ENCODE measurements around the gene GLYR1. TPM values are rescaled to one million over a fixed set of nuclear protein-coding genes. Genes with fewer than 3 reads are reported as not detected.

Gene GLYR1
- total RNA-seq, 2 experiments from 2014 or later, result 62.2 to 65.0 TPM

DNA sequence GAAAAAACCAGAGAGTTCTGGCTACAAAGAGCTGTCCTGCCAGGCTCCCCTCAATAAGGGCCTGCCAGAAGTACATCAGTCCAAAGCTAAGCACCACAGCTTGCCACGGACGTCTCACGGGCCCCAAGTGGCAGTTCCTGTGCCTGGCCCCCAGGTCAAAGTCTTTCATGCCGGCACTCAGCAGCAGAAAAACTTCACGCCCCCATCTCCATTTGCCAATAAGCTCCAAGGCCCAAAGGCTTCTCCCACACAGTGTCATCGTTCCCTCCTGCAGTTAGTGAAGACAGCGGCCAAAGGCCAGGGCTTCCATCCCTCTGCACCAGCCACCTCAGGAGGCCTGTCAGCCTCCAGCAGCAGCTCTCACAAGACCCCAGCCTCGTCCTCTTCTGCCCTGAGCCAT lies 27.6 kb upstream of the GLYR1 start:
- no peak overlapping the region for H3K4me3 Mint-ChIP-seq
- DNase-seq, result no peak
- CTCF ChIA-PET, result interaction anchor here (0.7 kb wide), 1 partner anchor 225 kb away, joined by 3 read pairs; no protein-coding TSS in a partner anchor
- no peaks in the 10 kb centered on the region for H3K9me3 Mint-ChIP-seq
- intact Hi-C loops (cut with micrococcal nuclease), result no loop called here
- peaks cover 32% of the 10 kb centered on the region for H3K36me3 Mint-ChIP-seq (ENCODE audit: low read depth)
- H3K4me1 Mint-ChIP-seq (ENCODE audit: low read depth), result no peaks in the 10 kb centered on the region
- H3K27me3 Mint-ChIP-seq (ENCODE audit: low read depth), result no peaks in the 10 kb centered on the region
- H3K27ac Mint-ChIP-seq, result no peak overlapping the region

DNA sequence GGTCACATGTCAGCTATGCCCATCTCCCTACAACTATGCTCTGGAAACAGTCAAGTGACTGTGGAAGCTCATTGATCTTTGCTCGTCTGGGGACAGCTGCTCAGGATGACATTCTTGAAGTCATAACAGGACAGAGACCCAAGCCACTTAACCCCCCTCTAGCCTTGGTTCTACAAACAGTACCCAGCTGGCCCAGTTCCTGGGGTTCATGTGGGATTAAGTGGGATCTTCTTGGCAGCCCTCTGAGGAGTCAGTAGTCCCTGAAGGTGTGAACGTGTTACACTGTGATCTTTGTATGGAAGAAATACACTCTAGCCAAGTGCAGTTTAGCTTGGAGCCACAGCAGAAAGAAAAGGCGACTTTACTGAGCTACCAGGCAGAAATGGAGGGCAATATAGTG lies 26.0 kb upstream of the GLYR1 start:
- CTCF ChIA-PET, result no interaction called here
- Mint-ChIP-seq H3K36me3 (ENCODE audit: low read depth) (peaks cover 31% of the 10 kb centered on the region), H3K9me3 (no peaks in the 10 kb centered on the region), H3K4me3 (no peak overlapping the region), H3K27me3 (ENCODE audit: low read depth) (no peaks in the 10 kb centered on the region), H3K4me1 (ENCODE audit: low read depth) (no peaks in the 10 kb centered on the region), H3K27ac (no peak overlapping the region)
- DNase-seq, result no peak
- intact Hi-C loops (cut with micrococcal nuclease), result no loop called here

DNA sequence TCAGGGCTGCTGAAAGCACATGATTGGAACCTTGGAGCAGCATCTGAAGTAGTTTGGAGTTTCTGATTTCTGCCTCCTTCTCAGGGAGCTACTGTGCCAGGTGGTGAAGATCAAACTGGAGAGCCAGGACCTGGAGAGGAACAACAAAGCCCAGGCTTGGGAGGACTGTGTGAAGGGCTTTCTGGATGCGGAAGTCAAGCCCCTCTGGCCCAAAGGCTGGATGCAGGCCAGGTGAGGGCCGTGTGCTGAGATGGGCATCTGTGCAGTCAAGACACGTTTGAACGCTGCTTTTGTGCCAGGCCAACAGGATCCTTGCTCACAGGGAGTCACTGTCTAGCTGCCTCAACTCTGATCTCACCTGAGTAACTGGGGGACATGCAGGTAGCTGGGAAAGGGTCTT lies 24.0 kb upstream of the GLYR1 start:
- Mint-ChIP-seq H3K4me1 (ENCODE audit: low read depth) (peaks cover 2% of the 10 kb centered on the region), H3K27ac (no peak overlapping the region), H3K27me3 (ENCODE audit: low read depth) (no peaks in the 10 kb centered on the region), H3K36me3 (ENCODE audit: low read depth) (peaks cover 27% of the 10 kb centered on the region), H3K9me3 (no peaks in the 10 kb centered on the region), H3K4me3 (no peak overlapping the region)
- intact Hi-C loops (cut with micrococcal nuclease), result no loop called here
- DNase-seq, result no peak
- CTCF ChIA-PET, result no interaction called here

DNA sequence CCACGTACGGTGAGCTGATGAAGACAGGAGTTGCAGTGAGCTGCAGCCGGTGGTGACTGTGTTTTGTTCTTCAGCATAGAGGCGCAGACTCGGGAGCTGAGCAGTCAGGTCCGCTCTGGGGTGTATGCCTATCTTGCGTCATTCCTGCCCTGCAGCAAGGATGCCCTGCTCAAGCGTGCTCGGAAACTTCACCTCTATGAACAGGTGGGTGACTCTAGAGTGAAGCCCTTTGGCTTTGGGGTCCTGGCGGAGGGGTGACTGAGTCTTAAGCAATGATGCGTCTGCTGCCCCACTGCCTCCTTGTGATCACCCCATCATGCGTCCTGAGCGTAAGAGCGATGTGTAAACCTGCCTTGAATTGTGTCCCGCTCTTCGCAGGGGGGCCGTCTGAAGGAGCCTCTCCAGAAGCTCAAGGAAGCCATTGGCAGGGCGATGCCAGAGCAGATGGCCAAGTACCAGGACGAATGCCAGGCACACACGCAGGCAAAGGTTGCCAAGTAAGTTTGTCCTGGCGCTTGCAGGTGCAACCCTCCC lies 23.1 kb upstream of the GLYR1 start:
- Mint-ChIP-seq H3K27me3 (ENCODE audit: low read depth) (no peaks in the 10 kb centered on the region), H3K27ac (no peak overlapping the region)
- intact Hi-C loops (cut with micrococcal nuclease), result no loop called here

DNA sequence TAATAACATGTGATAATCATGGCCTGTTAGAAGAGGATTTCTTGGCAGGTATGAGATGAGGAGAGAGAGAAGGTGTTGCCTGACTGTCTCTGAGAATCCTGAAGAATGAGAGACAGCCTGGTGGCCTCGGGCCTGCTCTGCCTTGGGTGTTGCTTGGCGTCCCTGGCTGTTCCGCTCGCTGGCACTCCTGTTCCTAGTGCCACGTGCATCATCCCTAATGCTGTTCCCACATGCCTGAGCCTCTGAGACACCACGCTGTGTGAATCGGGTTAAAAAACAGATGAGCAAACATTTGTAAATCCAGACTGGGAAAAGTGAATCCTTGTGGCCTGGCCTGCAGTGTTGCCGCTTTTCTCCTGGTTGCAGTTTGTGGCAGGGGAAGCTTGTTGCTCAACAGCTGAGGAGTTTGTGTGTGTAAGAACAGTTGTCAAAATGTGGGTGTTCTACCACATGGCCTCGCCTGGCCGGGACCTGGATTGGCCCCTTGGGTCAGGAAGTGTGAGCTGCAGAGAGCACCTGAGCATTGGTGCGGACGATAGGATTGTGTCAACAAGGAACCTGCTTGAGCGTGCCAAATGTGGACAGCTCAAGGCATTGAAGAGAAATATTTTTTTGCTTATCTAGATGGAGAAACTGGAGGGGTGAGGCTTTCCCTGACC lies 22.2 kb upstream of the GLYR1 start:
- CTCF ChIA-PET, result no interaction called here
- no peak overlapping the region for H3K27ac Mint-ChIP-seq
- intact Hi-C loops (cut with micrococcal nuclease), result no loop called here
- H3K36me3 Mint-ChIP-seq (ENCODE audit: low read depth), result peaks cover 18% of the 10 kb centered on the region
- H3K4me3 Mint-ChIP-seq, result no peak overlapping the region
- no peaks in the 10 kb centered on the region for H3K9me3 Mint-ChIP-seq
- no peaks in the 10 kb centered on the region for H3K27me3 Mint-ChIP-seq (ENCODE audit: low read depth)
- peaks cover 2% of the 10 kb centered on the region for H3K4me1 Mint-ChIP-seq (ENCODE audit: low read depth)
- DNase-seq, result no peak

More for the DNA sequence above, 23.1 kb upstream of the GLYR1 start:
- H3K36me3 Mint-ChIP-seq (ENCODE audit: low read depth), result peaks cover 22% of the 10 kb centered on the region
- DNase-seq, result no peak
- H3K4me3 Mint-ChIP-seq, result no peak overlapping the region
- CTCF ChIA-PET, result no interaction called here
- no peaks in the 10 kb centered on the region for H3K9me3 Mint-ChIP-seq
- H3K4me1 Mint-ChIP-seq (ENCODE audit: low read depth), result peaks cover 2% of the 10 kb centered on the region

DNA sequence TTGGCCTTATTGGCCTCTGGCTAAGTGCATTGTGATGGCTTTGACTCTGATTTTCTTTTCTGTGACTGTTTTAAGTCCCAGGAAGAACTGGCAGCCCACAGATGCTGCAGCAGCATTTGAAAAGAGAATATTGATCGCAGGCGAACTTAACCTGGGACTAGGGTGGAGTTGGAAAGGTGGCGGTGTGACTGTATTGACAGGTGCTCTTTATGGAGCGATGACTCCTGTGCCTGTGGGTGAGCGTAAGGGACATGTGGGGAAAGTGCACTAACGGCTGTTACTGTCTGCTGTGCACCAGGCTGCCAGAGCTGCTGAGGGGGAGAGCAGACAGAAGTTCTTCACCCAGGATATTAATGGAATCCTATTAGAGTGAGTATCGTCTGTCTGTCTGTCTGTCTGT lies 21.4 kb upstream of the GLYR1 start:
- intact Hi-C loops (cut with micrococcal nuclease), result no loop called here
- no peaks in the 10 kb centered on the region for H3K27me3 Mint-ChIP-seq (ENCODE audit: low read depth)
- no peak overlapping the region for H3K27ac Mint-ChIP-seq

DNA sequence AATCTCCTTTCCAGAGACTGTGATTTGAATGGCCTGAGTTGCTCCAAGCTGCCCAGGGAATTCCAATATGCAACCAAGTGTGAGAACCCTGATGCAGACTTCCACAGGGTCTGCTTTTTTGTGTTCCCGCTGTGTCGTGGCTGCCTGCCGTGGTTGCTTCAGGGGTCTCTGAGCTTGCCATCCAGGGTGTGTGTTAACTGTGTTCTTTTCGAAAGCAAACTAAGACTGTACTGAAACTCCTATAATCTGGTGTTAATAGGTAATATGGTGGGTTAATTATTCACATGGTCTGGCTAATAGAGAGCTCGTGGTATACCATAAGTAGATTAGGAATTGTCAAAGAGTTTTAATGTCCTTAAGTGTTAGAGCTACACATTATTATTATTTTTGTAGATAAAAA lies 20.9 kb upstream of the GLYR1 start:
- Mint-ChIP-seq H3K9me3 (no peaks in the 10 kb centered on the region), H3K4me3 (no peak overlapping the region), H3K4me1 (ENCODE audit: low read depth) (peaks cover 6% of the 10 kb centered on the region), H3K27me3 (ENCODE audit: low read depth) (no peaks in the 10 kb centered on the region), H3K36me3 (ENCODE audit: low read depth) (peaks cover 16% of the 10 kb centered on the region), H3K27ac (no peak overlapping the region)
- DNase-seq, result no peak
- intact Hi-C loops (cut with micrococcal nuclease), result no loop called here
- CTCF ChIA-PET, result no interaction called here

More for the DNA sequence above, 21.4 kb upstream of the GLYR1 start:
- Mint-ChIP-seq H3K4me3 (no peak overlapping the region), H3K4me1 (ENCODE audit: low read depth) (peaks cover 5% of the 10 kb centered on the region), H3K36me3 (ENCODE audit: low read depth) (peaks cover 18% of the 10 kb centered on the region), H3K9me3 (no peaks in the 10 kb centered on the region)
- DNase-seq, result no peak
- CTCF ChIA-PET, result no interaction called here

DNA sequence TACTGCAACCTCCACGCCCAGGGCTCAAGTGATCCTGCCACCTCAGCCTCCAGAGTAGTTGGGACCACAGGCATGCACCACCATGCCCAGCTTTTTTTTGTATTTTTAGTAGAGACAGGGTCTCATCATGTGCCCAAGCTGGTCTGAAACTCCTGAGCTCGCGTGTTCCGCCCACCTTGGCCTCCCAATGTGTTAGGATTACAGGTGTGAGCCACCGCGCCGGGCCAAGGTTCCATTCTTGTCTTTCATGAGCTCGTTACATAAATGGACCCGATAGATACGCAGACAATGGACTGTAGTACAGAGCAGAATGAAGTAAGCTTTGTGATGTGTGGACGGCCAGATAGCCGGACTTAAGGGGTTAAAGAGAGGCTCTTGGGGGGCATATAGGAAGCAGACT lies 19.5 kb upstream of the GLYR1 start:
- intact Hi-C loops (cut with micrococcal nuclease), result no loop called here
- no peaks in the 10 kb centered on the region for H3K9me3 Mint-ChIP-seq
- H3K4me3 Mint-ChIP-seq, result no peak overlapping the region
- CTCF ChIA-PET, result interaction anchor here (0.8 kb wide), 1 partner anchor 22 kb away, joined by 3 read pairs; no protein-coding TSS in a partner anchor
- H3K27me3 Mint-ChIP-seq (ENCODE audit: low read depth), result no peaks in the 10 kb centered on the region
- H3K36me3 Mint-ChIP-seq (ENCODE audit: low read depth), result peaks cover 8% of the 10 kb centered on the region
- no peak for DNase-seq
- no peak overlapping the region for H3K27ac Mint-ChIP-seq
- H3K4me1 Mint-ChIP-seq (ENCODE audit: low read depth), result peaks cover 11% of the 10 kb centered on the region

DNA sequence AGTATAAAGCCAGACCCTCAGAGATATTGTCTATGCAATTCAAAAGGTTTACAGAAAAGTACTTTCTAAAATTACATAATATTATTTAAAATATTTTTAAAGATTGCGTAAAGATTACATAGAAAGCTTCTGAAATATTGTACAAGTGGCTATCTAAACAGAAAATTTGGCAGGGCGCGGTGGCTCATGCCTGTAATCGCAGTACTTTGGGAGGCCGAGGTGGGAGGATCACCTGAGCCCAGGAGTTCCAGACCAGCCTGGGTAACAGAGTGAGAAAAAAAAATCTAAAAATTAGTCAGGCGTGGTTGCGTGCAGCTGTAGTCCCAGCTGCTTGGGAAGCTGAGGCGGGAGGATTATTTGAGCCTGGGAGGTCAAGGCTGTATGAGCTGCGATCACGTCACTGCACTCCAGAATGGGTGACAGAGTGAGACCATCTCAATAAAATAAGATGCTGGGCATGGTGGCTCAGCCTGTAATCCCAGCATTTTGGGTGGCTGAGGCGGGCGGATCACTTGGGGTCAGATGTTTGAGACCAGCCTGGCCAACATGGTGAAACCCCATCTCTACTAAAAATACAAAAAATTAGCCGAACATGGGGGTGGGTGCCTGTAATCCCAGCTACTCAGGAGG lies 18.3 kb upstream of the GLYR1 start:
- H3K9me3 Mint-ChIP-seq, result no peaks in the 10 kb centered on the region
- no peak overlapping the region for H3K27ac Mint-ChIP-seq
- no peaks in the 10 kb centered on the region for H3K27me3 Mint-ChIP-seq (ENCODE audit: low read depth)
- intact Hi-C loops (cut with micrococcal nuclease), result no loop called here
- CTCF ChIA-PET, result no interaction called here
- H3K4me3 Mint-ChIP-seq, result no peak overlapping the region
- peaks cover 11% of the 10 kb centered on the region for H3K4me1 Mint-ChIP-seq (ENCODE audit: low read depth)
- no peak for DNase-seq
- peaks cover 3% of the 10 kb centered on the region for H3K36me3 Mint-ChIP-seq (ENCODE audit: low read depth)

DNA sequence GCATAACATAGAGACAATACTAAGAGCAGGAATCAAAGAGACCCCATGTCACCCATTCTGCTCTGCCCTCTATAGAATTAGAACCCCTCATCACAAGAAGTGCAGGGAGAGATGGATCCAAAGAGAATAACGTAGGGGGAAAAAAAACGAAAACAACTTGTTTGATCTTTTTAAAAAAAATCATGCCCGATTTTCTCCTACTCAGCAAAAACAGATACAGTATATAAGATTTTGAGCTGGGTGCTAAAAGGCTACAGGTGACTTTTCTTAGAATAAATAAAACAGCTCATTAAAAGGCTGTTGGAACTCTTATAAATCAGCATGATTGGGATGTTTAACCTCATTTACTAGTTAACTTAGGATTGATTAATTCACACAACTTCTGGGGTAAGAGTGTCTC lies 17.6 kb upstream of the GLYR1 start:
- H3K4me1 Mint-ChIP-seq (ENCODE audit: low read depth), result peaks cover 11% of the 10 kb centered on the region
- H3K9me3 Mint-ChIP-seq, result no peaks in the 10 kb centered on the region
- H3K27ac Mint-ChIP-seq, result no peak overlapping the region
- intact Hi-C loops (cut with micrococcal nuclease), result no loop called here
- H3K36me3 Mint-ChIP-seq (ENCODE audit: low read depth), result peaks cover 7% of the 10 kb centered on the region
- no peaks in the 10 kb centered on the region for H3K27me3 Mint-ChIP-seq (ENCODE audit: low read depth)
- CTCF ChIA-PET, result no interaction called here
- no peak for DNase-seq
- H3K4me3 Mint-ChIP-seq, result no peak overlapping the region

DNA sequence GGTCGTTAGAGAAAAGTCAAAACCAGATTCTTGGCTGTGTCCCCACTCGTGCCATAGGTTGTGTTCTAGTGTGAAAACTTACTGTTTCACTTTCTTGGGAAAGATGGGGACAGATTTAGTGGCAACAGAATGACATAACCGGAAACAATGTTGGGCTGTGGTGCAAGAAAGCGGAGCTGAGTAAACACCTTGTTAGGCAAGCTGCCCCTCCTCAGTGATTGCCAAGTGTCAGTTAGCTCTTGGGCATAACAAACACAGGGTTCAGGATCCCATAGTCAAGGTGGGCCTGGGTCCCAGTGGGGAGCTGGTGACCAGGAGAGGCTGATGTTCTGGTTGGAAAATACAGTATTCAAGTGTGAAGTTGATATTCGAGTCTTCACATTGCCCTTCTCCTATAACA lies 15.6 kb upstream of the GLYR1 start:
- H3K27ac Mint-ChIP-seq, result no peak overlapping the region
- H3K4me1 Mint-ChIP-seq (ENCODE audit: low read depth), result peaks cover 11% of the 10 kb centered on the region
- no peak for DNase-seq
- peaks cover 21% of the 10 kb centered on the region for H3K36me3 Mint-ChIP-seq (ENCODE audit: low read depth)
- CTCF ChIA-PET, result interaction anchor here (0.5 kb wide), 1 partner anchor 603 kb away, joined by 3 read pairs; no protein-coding TSS in a partner anchor
- intact Hi-C loops (cut with micrococcal nuclease), result no loop called here
- no peaks in the 10 kb centered on the region for H3K9me3 Mint-ChIP-seq
- no peak overlapping the region for H3K4me3 Mint-ChIP-seq
- no peaks in the 10 kb centered on the region for H3K27me3 Mint-ChIP-seq (ENCODE audit: low read depth)

DNA sequence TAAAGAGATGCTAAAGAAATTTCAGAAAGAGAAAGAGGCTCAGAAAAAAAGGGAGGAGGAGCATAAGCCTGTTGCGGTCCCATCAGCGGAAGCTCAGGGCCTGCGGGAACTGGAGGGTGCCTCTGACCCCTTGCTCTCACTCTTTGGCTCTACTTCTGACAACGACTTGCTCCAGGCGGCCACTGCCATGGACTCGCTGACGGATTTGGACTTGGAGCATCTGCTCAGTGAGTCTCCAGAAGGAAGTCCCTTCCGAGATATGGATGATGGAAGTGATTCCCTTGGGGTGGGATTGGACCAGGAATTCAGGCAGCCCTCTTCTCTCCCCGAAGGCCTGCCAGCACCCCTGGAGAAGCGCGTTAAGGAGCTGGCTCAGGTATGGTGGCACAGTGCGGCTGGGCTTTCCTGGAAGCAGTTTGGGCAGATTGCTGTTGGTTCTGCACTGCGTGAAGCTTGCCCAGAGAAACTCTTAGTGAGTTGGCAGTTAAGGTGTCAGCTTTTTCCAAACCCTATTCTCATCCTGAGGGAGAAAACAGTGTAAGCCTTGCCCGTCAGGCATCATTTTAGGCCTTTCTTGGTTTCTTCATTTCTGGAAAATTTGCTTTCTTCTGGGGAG lies 13.7 kb upstream of the GLYR1 start:
- Mint-ChIP-seq H3K27ac (no peak overlapping the region), H3K4me3 (no peak overlapping the region), H3K9me3 (no peaks in the 10 kb centered on the region), H3K27me3 (ENCODE audit: low read depth) (no peaks in the 10 kb centered on the region), H3K4me1 (ENCODE audit: low read depth) (peaks cover 9% of the 10 kb centered on the region), H3K36me3 (ENCODE audit: low read depth) (peaks cover 26% of the 10 kb centered on the region)
- CTCF ChIA-PET, result no interaction called here
- DNase-seq, result no peak
- intact Hi-C loops (cut with micrococcal nuclease), result no loop called here

DNA sequence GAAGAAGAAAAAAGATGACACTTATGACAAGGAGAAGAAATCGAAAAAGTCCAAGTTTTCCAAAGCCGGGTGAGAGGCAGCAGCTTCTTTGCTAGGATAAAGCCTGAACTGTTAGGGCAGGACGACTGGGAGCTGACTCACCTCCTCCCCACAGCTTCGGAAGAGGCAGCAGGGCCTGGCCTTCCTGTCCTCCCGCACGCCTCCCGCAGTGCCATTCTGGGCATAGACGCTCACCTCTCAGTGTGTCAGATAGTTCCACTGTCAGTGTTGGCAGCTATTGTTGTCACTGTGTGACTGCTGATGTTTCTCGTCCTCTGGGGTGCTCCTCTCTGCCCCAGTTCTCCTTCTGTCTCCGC lies 12.8 kb upstream of the GLYR1 start:
- Mint-ChIP-seq H3K36me3 (ENCODE audit: low read depth) (peaks cover 28% of the 10 kb centered on the region), H3K27ac (no peak overlapping the region), H3K27me3 (ENCODE audit: low read depth) (no peaks in the 10 kb centered on the region), H3K9me3 (no peaks in the 10 kb centered on the region), H3K4me3 (no peak overlapping the region), H3K4me1 (ENCODE audit: low read depth) (peaks cover 9% of the 10 kb centered on the region)
- CTCF ChIA-PET, result no interaction called here
- no peak for DNase-seq
- intact Hi-C loops (cut with micrococcal nuclease), result no loop called here

Data from activated naive CD4-positive, alpha-beta T cell treated with anti-CD3 and anti-CD28 coated beads for 36 hours (primary cell).